ENCODE results near the gene IFT80.

Gene IFT80

DNA sequence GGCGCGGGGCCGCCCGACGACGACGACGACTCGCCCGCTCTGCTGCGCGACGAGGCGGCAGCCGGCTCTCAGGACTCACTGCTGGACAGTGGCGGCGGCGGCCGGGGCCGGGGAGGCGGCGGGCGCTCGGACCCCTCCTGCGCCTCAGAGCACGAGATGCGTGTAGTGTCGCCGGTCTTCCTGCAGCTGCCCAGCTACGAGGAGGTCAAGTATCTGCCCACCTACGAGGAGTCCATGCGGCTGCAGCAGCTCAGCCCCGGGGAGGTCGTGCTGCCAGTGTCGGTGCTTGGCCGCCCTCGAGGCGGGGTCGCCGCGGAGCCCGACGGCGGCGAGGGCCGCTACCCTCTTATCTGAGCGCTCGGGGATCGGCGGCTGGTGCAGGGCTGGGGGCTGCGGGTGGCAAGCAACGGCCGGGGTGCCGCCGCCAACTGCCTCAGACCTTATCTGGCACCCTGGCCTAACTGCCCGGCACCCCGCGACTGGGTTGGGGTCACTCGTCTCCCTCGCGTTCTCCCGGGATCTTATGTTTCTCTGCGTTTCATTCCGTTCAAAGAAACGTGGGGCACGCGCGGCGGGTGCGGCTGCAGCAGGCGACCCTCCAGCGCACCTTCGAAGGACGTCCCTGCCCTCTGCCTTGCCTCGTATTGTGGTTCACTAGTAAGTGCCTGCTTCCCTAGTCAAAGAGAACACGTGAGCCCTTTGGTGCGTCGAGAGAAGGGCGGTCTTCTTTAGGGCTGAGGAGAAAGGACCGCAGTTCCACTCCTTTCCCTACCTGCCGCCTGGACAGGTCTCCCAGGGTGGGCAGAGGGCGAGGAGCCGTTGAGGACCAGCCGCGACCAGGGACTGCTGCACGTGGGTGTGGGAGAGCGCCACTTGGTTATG lies 172.8 kb downstream of the IFT80 start:
- TF ChIP-seq GATA2 (IDR thresholded peaks at IDR 0.05; ENCODE audit: low read depth, low read length) (no peak), GATA3 (IDR thresholded peaks at IDR 0.05; ENCODE audit: low read depth, low read length) (no peak)

DNA sequence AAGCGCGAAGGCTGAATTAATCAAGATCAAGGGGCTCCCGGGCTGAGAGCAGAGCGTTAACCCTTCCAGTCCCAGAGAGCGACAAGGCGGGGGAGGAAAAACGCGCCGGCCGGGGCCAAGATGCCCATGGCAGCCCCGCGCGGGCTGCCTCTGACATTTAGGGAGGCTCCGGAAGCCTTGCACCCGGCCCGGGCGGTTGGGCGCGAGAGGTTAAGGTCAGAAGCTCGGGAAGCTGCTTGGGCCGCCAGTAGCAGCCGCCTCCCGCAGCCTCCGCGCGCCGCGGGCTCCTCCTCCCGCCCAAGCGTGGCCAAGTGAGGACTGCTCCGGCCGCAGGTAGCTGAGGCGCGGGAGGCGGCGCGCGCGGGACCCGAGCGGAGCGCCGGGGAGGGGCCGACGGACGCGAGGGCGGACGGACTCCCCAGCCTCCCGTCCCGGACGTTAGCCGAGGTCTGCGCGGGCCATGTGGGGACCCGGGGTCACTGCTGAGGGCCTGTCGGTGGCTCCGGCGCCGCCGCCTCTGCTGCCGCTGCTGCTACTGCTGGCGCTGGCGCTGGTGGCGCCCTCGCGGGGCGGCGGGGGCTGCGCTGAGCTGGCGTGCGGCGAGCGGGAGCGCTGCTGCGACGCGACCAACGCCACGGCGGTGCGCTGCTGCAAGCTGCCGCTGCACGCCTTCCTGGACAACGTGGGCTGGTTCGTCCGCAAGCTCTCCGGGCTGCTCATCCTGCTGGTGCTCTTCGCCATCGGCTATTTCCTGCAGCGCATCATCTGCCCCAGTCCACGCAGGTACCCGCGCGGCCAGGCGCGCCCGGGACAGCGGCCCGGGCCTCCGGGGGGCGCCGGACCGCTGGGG lies 173.6 kb downstream of the IFT80 start, which contains the start of gene C3orf80:
TSS of gene C3orf80 (plus strand) at position 247 of the 850 bp plus-strand sequence. CDS start at position 461, 214 bp downstream.
- TF ChIP-seq GATA3 (IDR thresholded peaks at IDR 0.05; ENCODE audit: low read depth, low read length) (no peak), GATA2 (IDR thresholded peaks at IDR 0.05; ENCODE audit: low read depth, low read length) (peak; percentile 43; the same call in 1 of the 2 replicates)

DNA sequence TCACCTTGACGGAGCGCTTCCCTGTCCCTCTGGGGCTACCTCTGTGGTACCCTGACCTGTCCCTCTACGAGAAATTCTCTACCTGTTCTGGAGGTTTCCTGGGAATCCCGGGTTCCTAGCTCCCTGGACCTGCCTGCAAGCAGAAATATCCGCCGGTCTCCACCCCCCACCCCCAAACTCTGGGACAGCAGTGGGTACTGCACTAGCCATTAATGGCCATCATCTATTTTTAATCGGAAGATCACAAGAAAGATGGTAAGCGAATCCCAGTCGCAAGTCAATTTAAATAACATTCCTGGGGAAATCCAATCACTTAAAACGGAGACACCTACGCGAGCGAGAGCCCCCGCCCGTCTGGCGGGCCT lies 174.2 kb downstream of the IFT80 start:
- no peak for TF ChIP-seq GATA2 (IDR thresholded peaks at IDR 0.05; ENCODE audit: low read depth, low read length)

DNA sequence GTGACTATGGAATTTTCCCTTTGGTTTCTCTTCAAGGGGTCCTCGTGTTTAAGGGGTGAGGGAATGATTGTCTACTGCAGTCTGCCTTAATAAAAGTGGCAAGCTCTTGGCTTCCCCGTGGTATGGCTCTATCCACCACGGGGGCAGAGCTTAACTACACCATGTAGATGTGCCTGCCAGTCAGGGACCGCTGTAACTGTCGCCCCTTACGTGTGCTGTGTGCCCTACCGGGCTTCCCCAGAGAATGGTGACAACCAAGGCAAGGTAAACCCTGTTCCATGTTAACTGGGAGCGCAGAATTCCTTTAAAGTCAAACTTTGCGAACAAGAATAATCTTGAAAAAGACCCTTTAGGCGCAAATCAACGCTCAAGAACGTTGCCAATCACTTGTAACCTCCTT lies 174.8 kb downstream of the IFT80 start:
- TF ChIP-seq GATA3 (IDR thresholded peaks at IDR 0.05; ENCODE audit: low read depth, low read length) = no peak
- no peak for TF ChIP-seq GATA2 (IDR thresholded peaks at IDR 0.05; ENCODE audit: low read depth, low read length)

DNA sequence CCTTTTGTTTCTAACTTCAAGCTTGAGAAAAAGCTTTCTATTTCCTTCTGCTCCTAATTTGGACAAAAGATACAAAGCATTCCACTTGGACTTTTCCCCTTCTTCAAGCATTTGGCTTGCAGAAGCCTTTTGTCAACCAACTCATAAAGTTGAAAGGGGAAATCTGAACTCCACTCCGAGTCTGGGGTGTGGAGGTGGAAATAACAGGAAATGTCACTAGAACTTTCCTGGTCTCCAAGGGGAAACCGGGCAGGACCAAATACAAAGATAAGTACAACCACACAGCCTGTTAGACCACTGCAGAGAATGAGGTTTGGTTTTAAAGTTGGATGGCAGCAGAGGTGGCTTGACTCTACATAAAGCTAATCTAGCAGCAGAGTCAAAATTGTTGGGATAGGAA lies 178.0 kb downstream of the IFT80 start:
- TF ChIP-seq GATA3 (IDR thresholded peaks at IDR 0.05; ENCODE audit: low read depth, low read length) (no peak), GATA2 (IDR thresholded peaks at IDR 0.05; ENCODE audit: low read depth, low read length) (no peak)

DNA sequence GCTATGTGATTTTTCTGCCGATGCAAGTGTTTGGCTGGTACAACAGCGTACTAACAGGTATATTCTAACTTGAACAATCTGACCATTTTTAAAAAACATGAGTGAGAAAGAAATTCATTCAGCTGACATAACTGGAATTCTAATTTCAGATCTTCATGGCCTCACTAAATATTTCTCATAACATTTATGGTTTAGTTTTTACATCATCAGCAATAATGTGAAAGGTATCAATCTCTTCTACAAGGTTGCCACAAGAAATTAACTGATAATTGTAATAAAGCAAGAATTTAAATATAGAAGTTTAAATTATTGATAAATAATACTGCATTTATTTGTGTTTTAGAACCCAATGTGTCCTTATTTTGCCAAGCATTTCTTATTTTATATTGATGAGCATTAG lies 179.0 kb downstream of the IFT80 start:
- TF ChIP-seq GATA3 (IDR thresholded peaks at IDR 0.05; ENCODE audit: low read depth, low read length) (no peak), GATA2 (IDR thresholded peaks at IDR 0.05; ENCODE audit: low read depth, low read length) (no peak)

DNA sequence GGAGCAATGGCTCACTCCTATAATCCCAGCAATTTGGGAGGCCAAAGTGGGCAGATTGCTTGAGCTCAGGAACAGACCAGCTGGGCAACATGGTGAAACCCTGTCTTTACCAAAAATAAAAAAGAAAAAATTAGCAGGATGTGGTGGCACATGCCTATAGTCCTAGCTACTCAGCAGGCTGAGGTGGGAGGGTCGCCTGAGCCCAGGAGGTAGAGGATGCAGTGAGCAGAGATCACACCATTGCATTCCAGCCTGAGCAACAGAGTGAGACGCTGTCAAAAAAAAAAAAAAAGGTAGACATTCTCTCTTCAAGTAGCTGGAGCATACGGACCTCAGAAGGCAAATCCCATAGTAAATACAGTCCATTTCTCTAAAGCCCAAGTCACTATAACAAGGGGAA lies 180.9 kb downstream of the IFT80 start:
- TF ChIP-seq GATA3 (IDR thresholded peaks at IDR 0.05; ENCODE audit: low read depth, low read length) (no peak), GATA2 (IDR thresholded peaks at IDR 0.05; ENCODE audit: low read depth, low read length) (no peak)

DNA sequence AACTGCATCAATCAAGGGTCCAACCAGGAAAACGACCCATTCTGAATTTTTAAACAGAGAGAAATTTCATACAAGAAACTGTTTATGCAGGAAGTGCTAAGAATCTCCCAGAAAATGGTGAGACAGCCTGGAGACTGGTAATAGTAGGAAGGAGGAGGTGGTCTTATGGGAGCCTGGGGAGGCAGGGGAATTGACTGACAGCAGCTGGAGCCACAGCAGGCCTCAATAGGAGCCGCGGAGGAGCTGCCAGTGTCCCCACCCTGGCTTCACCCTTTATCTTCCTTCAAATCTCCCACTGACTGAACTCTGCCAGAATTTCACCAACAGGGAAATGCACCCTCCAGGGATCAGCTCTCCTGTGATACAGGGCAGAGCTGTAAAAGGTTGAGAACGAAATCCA lies 181.3 kb downstream of the IFT80 start:
- TF ChIP-seq GATA2 (IDR thresholded peaks at IDR 0.05; ENCODE audit: low read depth, low read length) (peak; percentile 82), GATA3 (IDR thresholded peaks at IDR 0.05; ENCODE audit: low read depth, low read length) (no peak)

DNA sequence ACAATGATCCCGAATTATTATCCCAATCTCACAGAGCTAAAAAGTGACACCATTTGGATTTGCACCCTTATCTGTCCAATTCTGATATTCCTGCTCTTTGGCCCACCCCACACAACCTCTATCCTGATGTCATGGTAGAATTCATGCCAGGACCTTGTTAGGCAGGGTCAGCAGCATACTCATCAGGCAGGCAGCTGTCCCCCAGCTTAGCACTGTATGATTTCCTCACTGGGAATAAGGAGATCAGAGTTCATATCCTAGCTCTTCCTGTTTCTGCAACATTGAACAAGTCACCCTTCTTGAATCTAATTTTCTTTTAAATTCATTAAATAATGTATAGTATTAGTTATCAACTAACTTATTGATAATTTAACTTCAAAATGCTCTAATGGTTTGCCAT lies 185.8 kb downstream of the IFT80 start:
- TF ChIP-seq GATA2 (IDR thresholded peaks at IDR 0.05; ENCODE audit: low read depth, low read length) (no peak), GATA3 (IDR thresholded peaks at IDR 0.05; ENCODE audit: low read depth, low read length) (no peak)

DNA sequence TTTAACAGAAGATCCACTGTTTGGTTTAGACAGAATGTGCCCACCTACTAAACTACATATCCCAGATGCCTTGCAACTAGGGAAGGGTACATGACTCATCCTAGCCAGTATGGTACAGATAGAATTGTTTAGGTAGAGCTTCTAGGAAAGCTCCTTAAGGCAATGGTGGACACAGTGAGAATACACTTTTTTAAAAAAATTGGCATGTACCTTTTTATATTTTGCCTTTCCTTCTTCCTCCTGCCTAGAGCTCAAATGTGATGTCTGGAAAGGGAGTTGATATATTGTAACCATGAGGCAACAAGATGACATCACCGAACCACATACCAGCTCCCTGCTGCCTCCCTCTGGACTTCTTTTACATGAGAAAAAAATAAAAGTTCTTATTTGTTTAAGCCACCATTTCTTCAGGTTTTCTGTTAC lies 188.2 kb downstream of the IFT80 start:
- TF ChIP-seq GATA2 (IDR thresholded peaks at IDR 0.05; ENCODE audit: low read depth, low read length) = no peak

DNA sequence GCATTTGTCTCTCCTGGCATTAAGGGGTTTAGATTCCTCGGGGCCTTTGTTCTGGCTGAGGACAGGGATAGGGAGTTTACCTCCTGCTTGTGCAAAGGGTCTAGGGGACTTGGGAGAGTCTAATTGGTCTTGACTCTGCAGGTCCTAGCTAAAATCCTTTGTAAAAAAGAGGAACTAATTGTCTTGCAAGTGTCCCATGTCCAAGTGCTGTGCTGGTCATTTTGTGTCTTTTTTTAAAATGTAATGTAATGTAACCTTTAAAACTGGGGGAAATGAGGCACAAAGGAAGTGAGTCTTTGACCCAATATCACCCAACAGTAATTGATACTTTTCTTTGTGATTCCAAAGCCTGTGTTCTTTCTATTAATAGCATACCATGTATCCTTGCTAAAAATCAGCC lies 188.7 kb downstream of the IFT80 start:
- TF ChIP-seq GATA2 (IDR thresholded peaks at IDR 0.05; ENCODE audit: low read depth, low read length) (no peak), GATA3 (IDR thresholded peaks at IDR 0.05; ENCODE audit: low read depth, low read length) (no peak)
